NCI-H524 treated with DMSO at 0.1 percent for 48 hours (cell line): ENCODE measurements around the gene SPOCK1.
"Not testable (repeated sequence)": the region's sequence is repeated elsewhere in the genome, so short reads cannot be mapped to it uniquely, and the experiment has no call there.

Experiments used
- DNase-seq: peaks from one replicate; lab custom pipeline; 2025; lab: John Stamatoyannopoulos, UW

Gene SPOCK1

GRCh38 chr5:137263371-137264005 lies 235.6 kb downstream of the SPOCK1 start:
- no peak for DNase-seq

- DNase-seq, result no peak
These were observed 236.3 kb downstream of the SPOCK1 start for GRCh38 chr5:137262818-137263217.

- no peak for DNase-seq
These were observed 238.1 kb downstream of the SPOCK1 start for GRCh38 chr5:137260820-137261695.

- DNase-seq, result not testable (repeated sequence)
These were observed 240.0 kb downstream of the SPOCK1 start for GRCh38 chr5:137259115-137259514.

GRCh38 chr5:137254119-137255090 lies 244.7 kb downstream of the SPOCK1 start:
- no peak for DNase-seq

GRCh38 chr5:137252512-137252911 lies 246.6 kb downstream of the SPOCK1 start:
- DNase-seq, result no peak

- no peak for DNase-seq
These were observed 248.7 kb downstream of the SPOCK1 start for GRCh38 chr5:137250421-137250820.

- DNase-seq, result no peak
These were observed 250.6 kb downstream of the SPOCK1 start for GRCh38 chr5:137248527-137248926.

- DNase-seq, result no peak
These were observed 253.7 kb downstream of the SPOCK1 start for GRCh38 chr5:137245438-137245837.

- no peak for DNase-seq
These were observed 258.8 kb downstream of the SPOCK1 start for GRCh38 chr5:137240285-137240684.

- no peak for DNase-seq
These were observed 262.1 kb downstream of the SPOCK1 start for GRCh38 chr5:137236849-137237507.

- DNase-seq, result no peak
These were observed 262.9 kb downstream of the SPOCK1 start for GRCh38 chr5:137236252-137236651.

- DNase-seq, result no peak
These were observed 263.9 kb downstream of the SPOCK1 start for GRCh38 chr5:137234973-137235943.

GRCh38 chr5:137233726-137234125 lies 265.4 kb downstream of the SPOCK1 start:
- no peak for DNase-seq

GRCh38 chr5:137233304-137233703 lies 265.8 kb downstream of the SPOCK1 start:
- not testable (repeated sequence) for DNase-seq

- DNase-seq, result no peak
These were observed 267.6 kb downstream of the SPOCK1 start for GRCh38 chr5:137231540-137231939.

- no peak for DNase-seq
These were observed 270.3 kb downstream of the SPOCK1 start for GRCh38 chr5:137228816-137229215.

- no peak for DNase-seq
These were observed 273.0 kb downstream of the SPOCK1 start for GRCh38 chr5:137226081-137226480.

GRCh38 chr5:137223324-137224295 lies 275.5 kb downstream of the SPOCK1 start:
- DNase-seq, result no peak
